ENCODE results near the gene PCDH12. TPM values are rescaled to one million over a fixed set of nuclear protein-coding genes. Genes with fewer than 3 reads are reported as not detected.

Gene PCDH12
- polyA plus RNA-seq, 1 experiment: not detected

DNA sequence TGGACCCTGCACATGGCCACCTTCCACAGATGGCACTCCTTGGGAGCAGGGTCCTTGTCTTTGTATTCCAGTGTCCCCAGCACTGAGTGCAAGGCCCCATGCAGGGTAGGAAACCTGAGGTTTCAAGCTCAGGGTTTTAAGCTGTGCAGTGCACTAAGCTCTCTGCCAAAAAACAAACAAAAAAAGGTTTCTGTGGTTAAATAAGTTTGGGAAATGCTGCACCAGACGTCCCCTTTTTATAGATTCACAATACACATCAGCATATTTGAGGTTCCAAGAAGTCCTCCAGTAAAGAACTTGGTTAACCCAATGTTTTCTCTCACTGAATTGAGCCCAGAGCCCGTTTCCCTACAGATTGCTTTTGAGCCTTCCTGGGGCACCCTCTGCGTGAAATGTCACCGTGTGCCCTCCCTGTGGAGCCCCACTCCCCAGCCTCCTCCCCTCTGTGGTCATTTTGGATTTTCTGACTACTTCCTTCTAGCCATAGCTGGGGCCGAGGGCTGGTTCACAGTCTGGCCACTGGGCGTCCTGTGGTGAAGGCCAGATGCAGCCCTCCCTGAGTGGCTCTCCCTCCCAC, 17.2 kb downstream of the PCDH12 start:
- Histone ChIP-seq H3K27ac (ENCODE audit: low read depth, low read length) (no peak overlapping the region), H3K4me3 (ENCODE audit: low read depth, low read length) (no peak overlapping the region), H3K9me3 (ENCODE audit: control insufficient read depth, insufficient read depth, low read length) (no peaks in the 10 kb centered on the region), H3K27me3 (ENCODE audit: control insufficient read depth, insufficient read depth, low read length) (no peaks in the 10 kb centered on the region)
- DNase-seq (ENCODE audit: low read depth, low spot score): no peak
- ChIA-PET CTCF (interaction anchor here (0.9 to 10.2 kb wide), 7 partner anchors 11 to 275 kb away, joined by 3 to 80 read pairs (median 3); partner anchors contain the start of gene PCDH12), POLR2A (interaction anchor here (1.2 kb wide), 1 partner anchor 17 kb away, joined by 6 read pairs; the partner anchor contains the start of gene DELE1)
- TF ChIP-seq, protein P1, sequence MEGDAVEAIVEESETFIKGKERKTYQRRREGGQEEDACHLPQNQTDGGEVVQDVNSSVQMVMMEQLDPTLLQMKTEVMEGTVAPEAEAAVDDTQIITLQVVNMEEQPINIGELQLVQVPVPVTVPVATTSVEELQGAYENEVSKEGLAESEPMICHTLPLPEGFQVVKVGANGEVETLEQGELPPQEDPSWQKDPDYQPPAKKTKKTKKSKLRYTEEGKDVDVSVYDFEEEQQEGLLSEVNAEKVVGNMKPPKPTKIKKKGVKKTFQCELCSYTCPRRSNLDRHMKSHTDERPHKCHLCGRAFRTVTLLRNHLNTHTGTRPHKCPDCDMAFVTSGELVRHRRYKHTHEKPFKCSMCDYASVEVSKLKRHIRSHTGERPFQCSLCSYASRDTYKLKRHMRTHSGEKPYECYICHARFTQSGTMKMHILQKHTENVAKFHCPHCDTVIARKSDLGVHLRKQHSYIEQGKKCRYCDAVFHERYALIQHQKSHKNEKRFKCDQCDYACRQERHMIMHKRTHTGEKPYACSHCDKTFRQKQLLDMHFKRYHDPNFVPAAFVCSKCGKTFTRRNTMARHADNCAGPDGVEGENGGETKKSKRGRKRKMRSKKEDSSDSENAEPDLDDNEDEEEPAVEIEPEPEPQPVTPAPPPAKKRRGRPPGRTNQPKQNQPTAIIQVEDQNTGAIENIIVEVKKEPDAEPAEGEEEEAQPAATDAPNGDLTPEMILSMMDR (IDR thresholded peaks at IDR 0.05; ENCODE audit: low read depth, low read length): peak; percentile 24; the same call in 1 of the 2 replicates

DNA sequence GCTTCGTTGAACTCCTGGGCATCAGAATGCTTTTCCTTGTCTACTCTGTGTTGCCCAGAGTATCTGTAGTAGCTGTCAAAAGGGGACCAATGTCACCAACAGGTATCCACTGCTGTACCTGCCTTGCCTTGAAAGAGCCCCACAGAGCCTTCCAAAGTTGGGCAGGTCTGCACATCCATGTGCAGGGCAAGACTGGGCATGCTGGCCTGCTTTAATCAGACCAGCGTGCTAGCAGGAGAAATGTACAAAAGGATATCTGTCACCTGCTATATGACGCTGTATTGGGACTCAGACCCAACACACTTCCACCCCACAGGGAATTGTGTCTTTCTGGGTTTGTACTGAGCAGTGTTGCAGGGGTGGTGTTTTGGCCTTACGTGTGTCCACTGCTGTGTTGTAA, 22.5 kb downstream of the PCDH12 start:
- ChIA-PET POLR2A (interaction anchor here (1.1 kb wide), 1 partner anchor 12 kb away, joined by 4 read pairs; the partner anchor contains the start of gene DELE1), CTCF (interaction anchor here (2.1 kb wide), 1 partner anchor 26 kb away, joined by 12 read pairs; no protein-coding TSS in a partner anchor)
- no peak for DNase-seq (ENCODE audit: low read depth, low spot score)
- H3K9me3 ChIP-seq (ENCODE audit: control insufficient read depth, insufficient read depth, low read length): no peaks in the 10 kb centered on the region
- H3K27me3 ChIP-seq (ENCODE audit: control insufficient read depth, insufficient read depth, low read length): no peaks in the 10 kb centered on the region
- H3K27ac ChIP-seq (ENCODE audit: low read depth, low read length): no peak overlapping the region
- H3K4me3 ChIP-seq (ENCODE audit: low read depth, low read length): no peak overlapping the region
- TF ChIP-seq, protein P1 (IDR thresholded peaks at IDR 0.05; ENCODE audit: low read depth, low read length): no peak

DNA sequence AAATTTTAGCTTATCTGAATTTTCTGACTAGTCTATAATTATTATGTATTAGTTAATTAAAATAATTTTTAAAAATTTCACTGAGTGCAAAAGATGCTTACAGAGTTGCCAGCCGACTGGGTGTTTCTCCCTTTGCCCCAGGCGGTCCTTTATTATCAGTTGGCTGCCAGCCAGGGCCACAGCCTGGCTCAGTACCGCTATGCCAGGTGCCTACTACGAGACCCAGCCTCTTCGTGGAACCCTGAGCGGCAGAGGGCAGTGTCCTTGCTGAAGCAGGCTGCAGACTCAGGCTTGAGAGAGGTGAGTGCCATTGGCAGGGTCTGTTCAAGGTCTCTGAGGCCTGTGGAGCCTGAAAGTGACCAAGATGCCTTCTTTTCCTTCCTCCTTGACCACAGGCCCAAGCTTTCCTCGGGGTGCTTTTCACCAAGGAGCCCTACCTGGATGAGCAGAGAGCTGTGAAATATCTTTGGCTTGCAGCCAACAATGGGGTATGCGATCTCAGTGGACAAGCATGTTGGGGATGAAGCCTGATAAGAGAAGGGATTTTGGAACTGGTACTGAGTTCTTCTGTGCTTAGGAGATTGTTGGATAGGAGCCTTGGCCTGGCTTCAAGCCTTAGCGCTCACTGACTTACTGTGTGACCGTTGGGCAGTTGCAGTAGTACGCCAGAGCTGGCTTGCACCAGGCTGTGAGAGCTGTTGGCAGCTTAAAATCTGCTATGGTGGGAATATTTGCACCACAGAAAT, 23.7 kb downstream of the PCDH12 start:
- ChIA-PET POLR2A (no interaction called here), CTCF (interaction anchor here (1.7 kb wide), 1 partner anchor 27 kb away, joined by 6 read pairs; no protein-coding TSS in a partner anchor)
- DNase-seq (ENCODE audit: low read depth, low spot score): no peak
- no peaks in the 10 kb centered on the region for H3K27me3 ChIP-seq (ENCODE audit: control insufficient read depth, insufficient read depth, low read length)
- no peak overlapping the region for H3K27ac ChIP-seq (ENCODE audit: low read depth, low read length)
- no peaks in the 10 kb centered on the region for H3K9me3 ChIP-seq (ENCODE audit: control insufficient read depth, insufficient read depth, low read length)
- TF ChIP-seq, protein P1 (IDR thresholded peaks at IDR 0.05; ENCODE audit: low read depth, low read length): no peak
- H3K4me3 ChIP-seq (ENCODE audit: low read depth, low read length): no peak overlapping the region

GRCh38 chr5:141933151-141933550, 24.9 kb downstream of the PCDH12 start:
- TF ChIP-seq, protein P1 (IDR thresholded peaks at IDR 0.05; ENCODE audit: low read depth, low read length): no peak
- H3K4me3 ChIP-seq (ENCODE audit: low read depth, low read length): no peak overlapping the region

DNA sequence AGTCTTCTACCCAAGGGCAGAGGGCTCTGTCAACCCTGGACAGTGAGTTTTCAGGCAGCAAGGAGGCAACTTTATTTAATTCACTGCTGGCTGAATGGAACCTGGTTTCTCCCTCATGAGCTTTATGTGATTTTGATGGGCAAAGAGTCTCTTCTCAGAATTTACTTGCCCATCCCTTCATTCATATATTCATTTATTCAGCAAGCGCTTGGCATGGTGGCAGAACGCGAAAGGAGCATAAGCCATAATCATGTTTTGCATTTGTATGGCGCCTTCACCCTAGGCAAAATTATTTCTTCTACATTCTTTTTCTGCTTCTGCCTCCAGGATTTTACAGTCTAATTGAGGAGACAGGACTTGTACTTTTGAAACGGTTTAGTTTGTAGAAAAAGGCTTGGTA, 26.3 kb downstream of the PCDH12 start:
- no peak overlapping the region for H3K27ac ChIP-seq (ENCODE audit: low read depth, low read length)
- H3K27me3 ChIP-seq (ENCODE audit: control insufficient read depth, insufficient read depth, low read length): no peaks in the 10 kb centered on the region
- no peak for DNase-seq (ENCODE audit: low read depth, low spot score)
- TF ChIP-seq, protein P1 (IDR thresholded peaks at IDR 0.05; ENCODE audit: low read depth, low read length): no peak
- ChIA-PET CTCF (interaction anchor here (0.6 kb wide), 1 partner anchor 29 kb away, joined by 3 read pairs; no protein-coding TSS in a partner anchor), POLR2A (no interaction called here)
- H3K4me3 ChIP-seq (ENCODE audit: low read depth, low read length): no peak overlapping the region
- H3K9me3 ChIP-seq (ENCODE audit: control insufficient read depth, insufficient read depth, low read length): no peaks in the 10 kb centered on the region; the same call in 1 of the 2 replicates

More at GRCh38 chr5:141933151-141933550, 24.9 kb downstream of the PCDH12 start:
- ChIA-PET CTCF (no interaction called here), POLR2A (no interaction called here)
- H3K9me3 ChIP-seq (ENCODE audit: control insufficient read depth, insufficient read depth, low read length): no peaks in the 10 kb centered on the region
- no peak overlapping the region for H3K27ac ChIP-seq (ENCODE audit: low read depth, low read length)
- H3K27me3 ChIP-seq (ENCODE audit: control insufficient read depth, insufficient read depth, low read length): no peaks in the 10 kb centered on the region
- DNase-seq (ENCODE audit: low read depth, low spot score): no peak

Data from AG04450 (cell line).